Measurements from ENCODE around the gene ZFR2. TPM values are rescaled to one million over a fixed set of nuclear protein-coding genes. Genes with fewer than 3 reads are reported as not detected.

ZFR2 gene
- total RNA-seq, 1 donor from 2014 or later: not detected

DNA sequence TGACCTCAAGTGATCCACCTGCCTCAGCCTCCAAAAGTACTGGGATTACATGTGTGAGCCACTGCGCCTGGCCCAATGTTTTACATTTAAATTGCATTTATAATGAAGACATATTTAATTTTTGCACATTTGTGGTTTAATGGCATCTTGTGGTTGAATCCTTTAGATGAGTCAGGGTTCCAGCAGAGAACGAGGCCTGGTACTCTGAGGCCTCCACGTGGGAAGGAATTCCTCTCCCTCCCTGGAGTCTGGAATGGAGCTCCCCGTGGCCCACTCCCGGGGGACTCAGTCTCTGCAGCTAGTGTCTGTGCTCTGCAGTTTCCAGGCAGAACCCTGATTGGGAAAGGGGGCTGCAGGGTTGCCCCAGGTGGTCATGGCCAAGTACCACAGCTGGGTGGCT lies 24.2 kb downstream of the ZFR2 start:
- H3K27ac ChIP-seq: no peak overlapping the region
- TF ChIP-seq, protein P1, sequence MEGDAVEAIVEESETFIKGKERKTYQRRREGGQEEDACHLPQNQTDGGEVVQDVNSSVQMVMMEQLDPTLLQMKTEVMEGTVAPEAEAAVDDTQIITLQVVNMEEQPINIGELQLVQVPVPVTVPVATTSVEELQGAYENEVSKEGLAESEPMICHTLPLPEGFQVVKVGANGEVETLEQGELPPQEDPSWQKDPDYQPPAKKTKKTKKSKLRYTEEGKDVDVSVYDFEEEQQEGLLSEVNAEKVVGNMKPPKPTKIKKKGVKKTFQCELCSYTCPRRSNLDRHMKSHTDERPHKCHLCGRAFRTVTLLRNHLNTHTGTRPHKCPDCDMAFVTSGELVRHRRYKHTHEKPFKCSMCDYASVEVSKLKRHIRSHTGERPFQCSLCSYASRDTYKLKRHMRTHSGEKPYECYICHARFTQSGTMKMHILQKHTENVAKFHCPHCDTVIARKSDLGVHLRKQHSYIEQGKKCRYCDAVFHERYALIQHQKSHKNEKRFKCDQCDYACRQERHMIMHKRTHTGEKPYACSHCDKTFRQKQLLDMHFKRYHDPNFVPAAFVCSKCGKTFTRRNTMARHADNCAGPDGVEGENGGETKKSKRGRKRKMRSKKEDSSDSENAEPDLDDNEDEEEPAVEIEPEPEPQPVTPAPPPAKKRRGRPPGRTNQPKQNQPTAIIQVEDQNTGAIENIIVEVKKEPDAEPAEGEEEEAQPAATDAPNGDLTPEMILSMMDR (IDR thresholded peaks at IDR 0.05): no peak
- TF ChIP-seq POLR2A (IDR thresholded peaks at IDR 0.05) (no peak), POLR2AphosphoS5 (IDR thresholded peaks at IDR 0.05; ENCODE audit: insufficient read depth in 1 of 2, low read depth in 1 of 2) (no peak)
- no peaks in the 10 kb centered on the region for H3K9me3 ChIP-seq
- H3K4me3 ChIP-seq: no peak overlapping the region
- no peaks in the 10 kb centered on the region for H3K36me3 ChIP-seq
- DNase-seq (ENCODE audit: extremely low spot score in 2 of 2): no peak
- no peaks in the 10 kb centered on the region for H3K27me3 ChIP-seq
- intact Hi-C loops (cut with DNase I): no loop called here
- no peaks in the 10 kb centered on the region for H3K4me1 ChIP-seq

DNA sequence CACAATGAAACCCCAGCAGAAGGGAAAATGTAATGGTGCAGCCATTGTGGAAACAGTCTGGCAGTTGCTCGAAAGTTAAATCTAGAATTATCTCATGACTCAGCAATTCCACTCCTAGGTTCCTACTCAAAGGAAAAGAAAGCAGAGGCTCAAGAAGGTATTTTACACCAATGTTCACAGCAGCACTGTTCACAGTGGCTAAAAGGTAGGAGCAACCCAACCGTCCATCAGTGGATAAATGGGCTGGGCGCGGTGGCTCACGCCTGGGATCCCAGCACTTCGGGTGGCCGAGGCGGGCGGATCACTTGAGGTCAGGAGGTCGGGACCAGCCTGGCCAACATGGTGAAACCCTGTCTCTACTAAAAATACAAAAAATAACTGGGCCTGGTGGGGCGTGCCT lies 25.9 kb downstream of the ZFR2 start:
- no peak for TF ChIP-seq POLR2AphosphoS5 (IDR thresholded peaks at IDR 0.05; ENCODE audit: insufficient read depth in 1 of 2, low read depth in 1 of 2)
- TF ChIP-seq POLR2A (IDR thresholded peaks at IDR 0.05): no peak
- TF ChIP-seq, protein P1 (IDR thresholded peaks at IDR 0.05): no peak
- intact Hi-C loops (cut with DNase I): no loop called here

DNA sequence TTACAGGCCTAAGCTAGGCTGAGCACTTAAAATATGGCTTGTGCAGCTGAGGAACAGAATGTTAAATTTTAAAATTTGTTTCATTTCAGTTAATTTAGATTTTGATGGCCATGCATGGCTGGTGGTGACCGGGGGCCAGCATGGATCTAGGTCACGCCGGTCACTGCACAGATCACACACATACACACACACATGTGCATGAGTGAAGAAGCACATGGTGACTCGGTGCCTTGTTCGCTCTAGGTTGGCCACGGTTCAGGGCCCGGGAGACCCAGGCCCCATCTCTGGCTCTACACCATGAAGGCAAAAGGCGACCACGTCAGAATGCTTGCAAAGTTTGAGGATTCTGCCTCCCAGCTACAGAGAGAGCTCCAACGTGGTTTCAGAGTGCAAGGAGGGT lies 28.0 kb downstream of the ZFR2 start:
- intact Hi-C loops (cut with DNase I): no loop called here
- Histone ChIP-seq H3K27me3 (no peaks in the 10 kb centered on the region), H3K4me1 (no peaks in the 10 kb centered on the region)

More for the DNA sequence above, 25.9 kb downstream of the ZFR2 start:
- no peak for DNase-seq (ENCODE audit: extremely low spot score in 2 of 2)
- no peaks in the 10 kb centered on the region for H3K27me3 ChIP-seq
- no peak overlapping the region for H3K27ac ChIP-seq
- H3K9me3 ChIP-seq: no peaks in the 10 kb centered on the region
- no peaks in the 10 kb centered on the region for H3K4me1 ChIP-seq
- no peaks in the 10 kb centered on the region for H3K36me3 ChIP-seq
- no peak overlapping the region for H3K4me3 ChIP-seq

GRCh38 chr19:3839941-3840340 lies 28.9 kb downstream of the ZFR2 start:
- TF ChIP-seq POLR2AphosphoS5 (IDR thresholded peaks at IDR 0.05; ENCODE audit: insufficient read depth in 1 of 2, low read depth in 1 of 2) (no peak), POLR2A (IDR thresholded peaks at IDR 0.05) (no peak)
- TF ChIP-seq, protein P1 (IDR thresholded peaks at IDR 0.05): no peak
- H3K27ac ChIP-seq: no peak overlapping the region
- H3K4me3 ChIP-seq: no peak overlapping the region
- no peaks in the 10 kb centered on the region for H3K9me3 ChIP-seq
- intact Hi-C loops (cut with DNase I): no loop called here
- no peaks in the 10 kb centered on the region for H3K27me3 ChIP-seq
- no peak for DNase-seq (ENCODE audit: extremely low spot score in 2 of 2)
- H3K36me3 ChIP-seq: no peaks in the 10 kb centered on the region
- H3K4me1 ChIP-seq: no peaks in the 10 kb centered on the region

More for the DNA sequence above, 28.0 kb downstream of the ZFR2 start:
- no peaks in the 10 kb centered on the region for H3K9me3 ChIP-seq
- no peaks in the 10 kb centered on the region for H3K36me3 ChIP-seq
- H3K4me3 ChIP-seq: no peak overlapping the region
- no peak overlapping the region for H3K27ac ChIP-seq
- TF ChIP-seq, protein P1 (IDR thresholded peaks at IDR 0.05): no peak
- TF ChIP-seq POLR2A (IDR thresholded peaks at IDR 0.05) (no peak), POLR2AphosphoS5 (IDR thresholded peaks at IDR 0.05; ENCODE audit: insufficient read depth in 1 of 2, low read depth in 1 of 2) (no peak)
- no peak for DNase-seq (ENCODE audit: extremely low spot score in 2 of 2)

DNA sequence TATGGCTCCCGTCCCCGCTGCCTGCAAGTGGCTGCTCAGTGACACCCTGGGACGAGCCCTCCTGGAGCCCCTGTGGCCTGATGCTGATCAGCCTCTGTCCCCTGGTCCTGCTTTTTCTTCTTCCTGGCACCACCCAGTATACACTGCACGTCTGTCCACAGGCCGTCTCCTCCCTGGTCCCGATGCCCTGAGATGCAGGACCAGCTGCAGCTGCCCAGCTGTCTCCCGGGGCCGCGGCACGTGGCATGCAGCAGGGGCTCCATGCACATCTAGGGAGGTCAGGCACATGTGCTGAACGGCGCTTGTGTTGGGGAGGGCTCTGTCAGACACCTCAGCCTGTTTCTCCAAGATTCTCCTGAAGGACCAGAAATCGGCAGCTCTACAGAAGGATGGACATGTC lies 30.2 kb downstream of the ZFR2 start:
- DNase-seq (ENCODE audit: extremely low spot score in 2 of 2): no peak
- Histone ChIP-seq H3K27me3 (no peaks in the 10 kb centered on the region), H3K4me3 (no peak overlapping the region), H3K9me3 (no peaks in the 10 kb centered on the region), H3K27ac (no peak overlapping the region), H3K36me3 (no peaks in the 10 kb centered on the region), H3K4me1 (no peaks in the 10 kb centered on the region)
- TF ChIP-seq POLR2AphosphoS5 (IDR thresholded peaks at IDR 0.05; ENCODE audit: insufficient read depth in 1 of 2, low read depth in 1 of 2) (no peak), POLR2A (IDR thresholded peaks at IDR 0.05) (no peak)
- TF ChIP-seq, protein P1 (IDR thresholded peaks at IDR 0.05): no peak
- intact Hi-C loops (cut with DNase I): no loop called here
